ENCODE results near the gene ZNFX1. TPM values are rescaled to one million over a fixed set of nuclear protein-coding genes. Genes with fewer than 3 reads are reported as not detected.
A peak's percentile ranks its signal among the peaks of the same experiment; 100 is the strongest.
"Not testable (repeated sequence)": the region's sequence is repeated elsewhere in the genome, so short reads cannot be mapped to it uniquely, and the experiment has no call there.

ZNFX1 gene
- total RNA-seq, 2 experiments from 2014 or later = 42.5 to 45.3 TPM

GRCh38 chr20:49219924-49220831 lies 57.7 kb downstream of the ZNFX1 start:
- ChIA-PET POLR2A (interaction anchor here (1.1 to 1.2 kb wide), 2 partner anchors 23 to 61 kb away, joined by 3 read pairs; no protein-coding TSS in a partner anchor), CTCF (interaction anchor here (7.1 kb wide), 1 partner anchor 84 kb away, joined by 237 read pairs; no protein-coding TSS in a partner anchor)
- Mint-ChIP-seq H3K4me3 (peak overlapping the region; percentile 88), H3K9me3 (no peaks in the 10 kb centered on the region), H3K36me3 (peaks cover 28% of the 10 kb centered on the region), H3K27ac (peak overlapping the region; percentile 89), H3K27me3 (no peaks in the 10 kb centered on the region), H3K4me1 (ENCODE audit: low read depth) (peaks cover 29% of the 10 kb centered on the region)
- no peak for DNase-seq
- intact Hi-C loops (cut with micrococcal nuclease) = loop anchor here (1.0 kb wide), 3 partner anchors 32 to 174 kb away; partner anchors contain the start of genes CSE1L, STAU1 and ZNFX1

- peak within 1 kb of the TSS; percentile 88 for H3K4me3 Mint-ChIP-seq
- peak; percentile 99 for DNase-seq
- no peaks in the 10 kb centered on the region for H3K27me3 Mint-ChIP-seq
- H3K27ac Mint-ChIP-seq = peak within 1 kb of the TSS; percentile 89
- intact Hi-C loops (cut with micrococcal nuclease) = loop anchor here (1.0 kb wide), 3 partner anchors 31 to 173 kb away; partner anchors contain the start of genes CSE1L, STAU1 and ZNFX1
- POLR2A ChIA-PET = interaction anchor here (0.6 to 1.2 kb wide), 5 partner anchors 19 to 173 kb away, joined by 3 to 5 read pairs (median 4); partner anchors contain the start of gene CSE1L
- peaks cover 29% of the 10 kb centered on the region for H3K4me1 Mint-ChIP-seq (ENCODE audit: low read depth)
- no peaks in the 10 kb centered on the region for H3K9me3 Mint-ChIP-seq
- CTCF ChIA-PET = interaction anchor here (1.1 to 7.1 kb wide), 2 partner anchors 32 to 84 kb away, joined by 3 to 237 read pairs; no protein-coding TSS in a partner anchor
- H3K36me3 Mint-ChIP-seq = peaks cover 20% of the 10 kb centered on the region
These were observed 58.5 kb downstream of the ZNFX1 start, which contains the start of gene DDX27 for GRCh38 chr20:49219091-49219923. DDX27 (plus strand) TSS chr20:49219416; CDS start chr20:49219449, 33 bp downstream.

- CTCF ChIA-PET = interaction anchor here (1.1 to 7.1 kb wide), 2 partner anchors 32 to 83 kb away, joined by 3 to 237 read pairs; no protein-coding TSS in a partner anchor
- DNase-seq = peak; percentile 28
- intact Hi-C loops (cut with micrococcal nuclease) = loop anchor here (1.0 kb wide), 3 partner anchors 30 to 172 kb away; partner anchors contain the start of genes CSE1L, STAU1 and ZNFX1
- peak overlapping the region; percentile 89 for H3K27ac Mint-ChIP-seq
- peaks cover 27% of the 10 kb centered on the region for H3K4me1 Mint-ChIP-seq (ENCODE audit: low read depth)
- POLR2A ChIA-PET = interaction anchor here (0.6 to 1.2 kb wide), 5 partner anchors 20 to 173 kb away, joined by 3 to 5 read pairs (median 4); partner anchors contain the start of gene CSE1L
- H3K36me3 Mint-ChIP-seq = peaks cover 16% of the 10 kb centered on the region
- peak overlapping the region; percentile 88 for H3K4me3 Mint-ChIP-seq
- H3K27me3 Mint-ChIP-seq, H3K9me3 Mint-ChIP-seq: not testable (repeated sequence)
These were observed 59.1 kb downstream of the ZNFX1 start for GRCh38 chr20:49218739-49219090.

GRCh38 chr20:49216991-49217578 lies 60.8 kb downstream of the ZNFX1 start:
- Mint-ChIP-seq H3K27me3 (no peaks in the 10 kb centered on the region), H3K27ac (peak overlapping the region; percentile 51), H3K9me3 (no peaks in the 10 kb centered on the region), H3K36me3 (peaks cover 10% of the 10 kb centered on the region), H3K4me3 (peak overlapping the region; percentile 45), H3K4me1 (ENCODE audit: low read depth) (peaks cover 27% of the 10 kb centered on the region)
- DNase-seq = peak; percentile 97
- intact Hi-C loops (cut with micrococcal nuclease) = loop anchor here (1.0 kb wide), 3 partner anchors 51 to 84 kb away; no protein-coding TSS in a partner anchor
- CTCF ChIA-PET = interaction anchor here (0.5 to 7.1 kb wide), 55 partner anchors 10 to 336 kb away, joined by 3 to 237 read pairs (median 5); partner anchors contain the start of gene STAU1
- POLR2A ChIA-PET = interaction anchor here (1.9 kb wide), 2 partner anchors 30 to 51 kb away, joined by 5 to 10 read pairs; no protein-coding TSS in a partner anchor

- Mint-ChIP-seq H3K27me3 (no peaks in the 10 kb centered on the region), H3K4me1 (ENCODE audit: low read depth) (peaks cover 17% of the 10 kb centered on the region), H3K27ac (no peak overlapping the region), H3K36me3 (peaks cover 4% of the 10 kb centered on the region), H3K9me3 (peaks cover 3% of the 10 kb centered on the region), H3K4me3 (no peak overlapping the region)
- CTCF ChIA-PET = interaction anchor here (0.9 to 7.1 kb wide), 5 partner anchors 8 to 165 kb away, joined by 3 to 237 read pairs (median 22); no protein-coding TSS in a partner anchor
- DNase-seq = no peak
- POLR2A ChIA-PET = no interaction called here
- intact Hi-C loops (cut with micrococcal nuclease) = no loop called here
These were observed 62.6 kb downstream of the ZNFX1 start for GRCh38 chr20:49215232-49215631.

- Mint-ChIP-seq H3K4me3 (no peak overlapping the region), H3K36me3 (no peaks in the 10 kb centered on the region), H3K4me1 (ENCODE audit: low read depth) (peaks cover 10% of the 10 kb centered on the region), H3K27me3 (no peaks in the 10 kb centered on the region), H3K27ac (no peak overlapping the region), H3K9me3 (peaks cover 6% of the 10 kb centered on the region)
- POLR2A ChIA-PET = no interaction called here
- intact Hi-C loops (cut with micrococcal nuclease) = no loop called here
- CTCF ChIA-PET = interaction anchor here (7.1 kb wide), 1 partner anchor 79 kb away, joined by 237 read pairs; no protein-coding TSS in a partner anchor
- no peak for DNase-seq
These were observed 63.3 kb downstream of the ZNFX1 start for GRCh38 chr20:49214571-49214970.

GRCh38 chr20:49210757-49211110 lies 67.1 kb downstream of the ZNFX1 start:
- POLR2A ChIA-PET = no interaction called here

GRCh38 chr20:49210101-49210756 lies 67.6 kb downstream of the ZNFX1 start:
- no peak overlapping the region for H3K4me3 Mint-ChIP-seq
- no peak for DNase-seq
- no peaks in the 10 kb centered on the region for H3K4me1 Mint-ChIP-seq (ENCODE audit: low read depth)
- no peaks in the 10 kb centered on the region for H3K36me3 Mint-ChIP-seq
- H3K27ac Mint-ChIP-seq = no peak overlapping the region
- POLR2A ChIA-PET = no interaction called here
- CTCF ChIA-PET = interaction anchor here (0.6 to 3.8 kb wide), 2 partner anchors 18 to 77 kb away, joined by 3 to 22 read pairs; no protein-coding TSS in a partner anchor
- peaks cover 6% of the 10 kb centered on the region for H3K9me3 Mint-ChIP-seq
- H3K27me3 Mint-ChIP-seq = no peaks in the 10 kb centered on the region
- intact Hi-C loops (cut with micrococcal nuclease) = no loop called here

More at GRCh38 chr20:49210757-49211110, 67.1 kb downstream of the ZNFX1 start:
- intact Hi-C loops (cut with micrococcal nuclease) = no loop called here
- no peaks in the 10 kb centered on the region for H3K36me3 Mint-ChIP-seq
- H3K4me1 Mint-ChIP-seq (ENCODE audit: low read depth) = no peaks in the 10 kb centered on the region
- DNase-seq = no peak
- H3K9me3 Mint-ChIP-seq = peaks cover 6% of the 10 kb centered on the region
- H3K27me3 Mint-ChIP-seq = no peaks in the 10 kb centered on the region
- H3K27ac Mint-ChIP-seq = no peak overlapping the region
- no peak overlapping the region for H3K4me3 Mint-ChIP-seq
- CTCF ChIA-PET = interaction anchor here (0.6 to 3.8 kb wide), 2 partner anchors 19 to 78 kb away, joined by 3 to 22 read pairs; no protein-coding TSS in a partner anchor

- H3K27ac Mint-ChIP-seq = no peak overlapping the region
- H3K36me3 Mint-ChIP-seq = no peaks in the 10 kb centered on the region
- H3K9me3 Mint-ChIP-seq = peaks cover 6% of the 10 kb centered on the region
- CTCF ChIA-PET = interaction anchor here (0.5 to 3.3 kb wide), 3 partner anchors 9 to 74 kb away, joined by 5 to 24 read pairs (median 22); no protein-coding TSS in a partner anchor
- H3K4me1 Mint-ChIP-seq (ENCODE audit: low read depth) = no peaks in the 10 kb centered on the region
- POLR2A ChIA-PET = no interaction called here
- no peak overlapping the region for H3K4me3 Mint-ChIP-seq
- intact Hi-C loops (cut with micrococcal nuclease) = loop anchor here (2.0 kb wide), 1 partner anchor 74 kb away; no protein-coding TSS in a partner anchor
- H3K27me3 Mint-ChIP-seq = no peaks in the 10 kb centered on the region
- DNase-seq = peak; percentile 46
These were observed 70.8 kb downstream of the ZNFX1 start for GRCh38 chr20:49207076-49207475.

GRCh38 chr20:49203746-49204145 lies 74.1 kb downstream of the ZNFX1 start:
- H3K9me3 Mint-ChIP-seq = peaks cover 4% of the 10 kb centered on the region
- ChIA-PET CTCF (interaction anchor here (0.9 to 1.8 kb wide), 2 partner anchors 14 to 21 kb away, joined by 3 to 9 read pairs; no protein-coding TSS in a partner anchor), POLR2A (no interaction called here)
- no peak for DNase-seq
- H3K27ac Mint-ChIP-seq = no peak overlapping the region
- no peaks in the 10 kb centered on the region for H3K4me1 Mint-ChIP-seq (ENCODE audit: low read depth)
- intact Hi-C loops (cut with micrococcal nuclease) = no loop called here
- H3K4me3 Mint-ChIP-seq = no peak overlapping the region
- H3K36me3 Mint-ChIP-seq = no peaks in the 10 kb centered on the region
- no peaks in the 10 kb centered on the region for H3K27me3 Mint-ChIP-seq

All from activated CD4-positive, alpha-beta memory T cell treated with anti-CD3 and anti-CD28 coated beads for 36 hours (primary cell).